Measurements from ENCODE around the gene RCL1.

RCL1 gene

DNA sequence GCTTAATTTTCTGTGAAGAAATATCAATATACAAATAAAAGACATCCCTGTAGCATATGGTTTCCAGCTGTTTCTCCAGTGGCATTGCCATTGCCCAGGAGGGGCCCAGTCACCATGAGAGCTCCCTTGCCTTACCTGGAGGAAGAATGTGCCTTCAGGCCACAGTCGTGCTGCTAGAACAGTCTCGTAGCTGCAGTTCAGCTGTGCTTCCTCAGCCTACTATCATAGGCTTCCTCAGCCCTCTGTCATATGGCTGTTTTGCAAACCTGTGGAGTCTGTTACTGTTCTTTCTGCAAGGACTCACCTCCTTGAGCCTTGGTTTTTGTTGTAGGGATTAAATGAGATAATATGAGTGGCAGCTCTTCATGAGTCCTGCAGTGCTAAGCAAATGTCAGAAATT, 67.6 kb downstream of the RCL1 start:
- Mint-ChIP-seq H3K9me3 (no peaks in the 10 kb centered on the region), H3K27ac (no peak overlapping the region), H3K4me3 (no peak overlapping the region), H3K4me1 (ENCODE audit: low read depth) (peaks cover 29% of the 10 kb centered on the region), H3K27me3 (no peaks in the 10 kb centered on the region), H3K36me3 (ENCODE audit: low read depth) (peaks cover 65% of the 10 kb centered on the region)

DNA sequence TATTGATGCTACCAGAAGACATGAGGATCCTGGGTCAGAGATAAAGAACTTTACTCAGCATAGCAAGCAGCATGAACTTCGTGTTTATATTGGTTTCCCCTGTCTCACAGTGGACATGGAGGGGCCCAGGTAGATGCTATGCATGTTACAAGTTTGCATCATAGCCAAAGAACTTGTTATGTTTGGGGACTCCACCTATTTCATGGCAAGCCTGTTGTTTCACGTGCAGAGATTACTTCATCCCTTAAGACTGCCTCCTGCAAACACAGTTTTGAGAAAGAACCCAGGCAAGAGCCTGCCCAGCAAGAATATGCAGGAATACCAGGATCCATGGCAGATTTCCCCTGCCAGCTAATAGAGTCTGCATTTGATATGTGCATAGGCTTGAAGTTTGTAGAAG, 68.4 kb downstream of the RCL1 start:
- Mint-ChIP-seq H3K36me3 (ENCODE audit: low read depth) (peaks cover 63% of the 10 kb centered on the region), H3K27me3 (no peaks in the 10 kb centered on the region), H3K27ac (no peak overlapping the region), H3K4me1 (ENCODE audit: low read depth) (peaks cover 30% of the 10 kb centered on the region), H3K4me3 (no peak overlapping the region), H3K9me3 (no peaks in the 10 kb centered on the region)

DNA sequence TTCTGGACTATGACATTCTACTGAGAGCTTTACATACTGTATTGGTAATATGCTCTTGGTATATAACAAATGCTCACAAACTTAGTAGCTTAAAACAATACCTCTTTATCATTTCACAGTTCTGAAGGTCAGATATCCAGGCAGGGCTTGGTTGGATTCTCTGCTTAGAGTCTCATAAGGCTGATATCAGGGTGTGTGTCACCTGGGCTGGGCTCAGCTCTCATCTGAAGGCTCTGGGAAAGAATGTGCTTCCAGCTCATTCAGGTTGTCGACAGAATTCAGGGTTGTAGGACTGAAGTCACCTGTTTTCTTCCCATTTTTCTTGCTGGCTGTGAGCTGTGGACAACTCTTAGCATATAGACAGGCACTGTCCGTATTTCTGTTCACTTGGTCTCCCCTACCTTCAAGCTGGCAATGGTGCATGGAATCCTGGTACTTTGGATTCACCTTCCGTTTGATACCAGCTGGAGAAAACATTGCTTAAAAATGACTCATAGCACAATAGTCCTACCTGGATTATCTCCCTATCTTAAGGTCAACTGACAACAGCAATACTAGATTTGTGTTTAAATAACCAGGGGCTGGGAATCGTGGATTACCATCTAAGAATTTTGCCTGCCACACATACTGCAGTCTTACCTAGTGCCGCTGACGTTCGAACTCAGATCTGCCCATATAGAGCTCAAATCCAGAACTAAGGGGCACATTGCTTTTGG, 69.2 kb downstream of the RCL1 start:
- Mint-ChIP-seq H3K27me3 (no peaks in the 10 kb centered on the region), H3K27ac (no peak overlapping the region), H3K36me3 (ENCODE audit: low read depth) (peaks cover 66% of the 10 kb centered on the region), H3K4me3 (no peak overlapping the region), H3K4me1 (ENCODE audit: low read depth) (peaks cover 30% of the 10 kb centered on the region), H3K9me3 (no peaks in the 10 kb centered on the region)

DNA sequence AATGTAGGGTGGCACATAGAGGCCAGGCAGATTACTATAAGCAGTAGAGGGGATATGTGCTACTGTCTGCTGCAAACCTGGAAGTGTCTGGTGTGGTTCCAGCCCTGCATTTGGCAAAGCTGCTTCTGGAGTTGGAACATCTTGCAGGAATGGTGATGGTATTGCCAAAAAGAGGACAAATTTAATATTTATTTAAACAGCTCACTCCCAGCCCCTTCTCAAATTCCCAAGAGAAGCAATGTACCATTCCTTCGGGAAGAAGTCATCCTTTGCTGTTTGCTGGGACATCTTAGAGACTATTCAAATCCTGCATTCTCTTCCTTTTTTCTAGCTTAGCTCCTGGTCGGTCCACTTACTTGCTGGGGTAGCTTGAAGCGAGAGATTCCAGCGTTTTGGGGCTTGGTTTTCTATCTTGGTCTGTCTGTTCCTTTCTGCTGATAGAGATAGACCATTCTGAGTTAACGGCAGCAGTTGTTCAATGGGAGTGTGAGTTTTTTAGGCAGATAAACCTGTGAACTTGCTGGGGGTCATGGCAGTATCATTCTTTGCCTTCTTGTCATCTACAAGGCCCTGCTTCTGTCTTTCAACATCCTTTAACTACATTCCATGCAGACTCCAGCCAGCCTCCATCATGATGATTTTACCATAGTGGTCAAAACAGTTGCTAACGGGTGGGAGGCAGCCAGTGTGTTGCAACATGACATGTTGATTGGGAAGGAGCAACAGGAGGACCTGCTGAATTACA, 69.9 kb downstream of the RCL1 start:
- Mint-ChIP-seq H3K27me3 (no peaks in the 10 kb centered on the region), H3K9me3 (no peaks in the 10 kb centered on the region), H3K27ac (no peak overlapping the region), H3K4me1 (ENCODE audit: low read depth) (peaks cover 28% of the 10 kb centered on the region), H3K4me3 (no peak overlapping the region), H3K36me3 (ENCODE audit: low read depth) (peaks cover 64% of the 10 kb centered on the region)

DNA sequence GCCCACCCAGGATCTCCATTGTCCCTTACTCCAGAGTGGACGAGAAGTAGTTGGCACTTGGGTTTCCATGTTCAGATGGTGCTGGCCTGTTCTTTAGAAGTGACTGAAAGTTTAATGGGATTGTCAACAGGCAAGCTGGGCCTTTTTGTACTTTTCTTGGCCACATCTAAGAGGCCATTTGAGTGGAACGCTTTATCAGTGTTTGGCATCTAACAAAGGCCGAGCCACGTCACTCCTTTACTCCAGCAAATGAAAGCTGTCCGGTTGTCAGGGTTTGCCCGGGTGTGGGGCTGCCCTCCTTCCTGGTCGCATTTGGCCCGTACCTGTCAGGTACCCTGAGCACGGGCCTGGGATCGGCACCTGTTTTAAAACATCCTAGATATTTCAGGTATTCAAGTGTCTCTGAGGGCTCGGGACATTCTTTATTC, 71.5 kb downstream of the RCL1 start:
- Mint-ChIP-seq H3K4me3 (no peak overlapping the region), H3K9me3 (no peaks in the 10 kb centered on the region), H3K27me3 (no peaks in the 10 kb centered on the region), H3K27ac (no peak overlapping the region), H3K36me3 (ENCODE audit: low read depth) (peaks cover 56% of the 10 kb centered on the region), H3K4me1 (ENCODE audit: low read depth) (peaks cover 28% of the 10 kb centered on the region)

DNA sequence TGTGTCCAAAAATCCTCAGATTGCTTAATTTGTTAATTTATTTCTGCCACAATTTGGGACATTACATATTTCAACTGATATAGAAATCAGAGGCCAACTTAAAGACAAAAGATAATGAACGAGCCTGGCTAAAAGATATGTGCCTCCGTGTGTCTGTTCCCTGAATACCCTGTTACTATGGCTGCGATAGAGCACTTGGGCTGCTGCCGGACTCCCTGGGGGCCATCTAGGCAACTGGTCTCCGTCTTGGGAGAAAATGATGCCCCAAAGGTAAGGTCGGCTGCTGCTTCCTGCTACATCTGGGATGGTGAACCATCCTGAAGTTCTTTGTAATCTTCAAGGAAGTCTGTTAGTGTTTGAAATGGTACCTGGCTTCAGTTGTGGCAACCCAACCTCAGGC, 72.0 kb downstream of the RCL1 start:
- no peaks in the 10 kb centered on the region for H3K9me3 Mint-ChIP-seq

DNA sequence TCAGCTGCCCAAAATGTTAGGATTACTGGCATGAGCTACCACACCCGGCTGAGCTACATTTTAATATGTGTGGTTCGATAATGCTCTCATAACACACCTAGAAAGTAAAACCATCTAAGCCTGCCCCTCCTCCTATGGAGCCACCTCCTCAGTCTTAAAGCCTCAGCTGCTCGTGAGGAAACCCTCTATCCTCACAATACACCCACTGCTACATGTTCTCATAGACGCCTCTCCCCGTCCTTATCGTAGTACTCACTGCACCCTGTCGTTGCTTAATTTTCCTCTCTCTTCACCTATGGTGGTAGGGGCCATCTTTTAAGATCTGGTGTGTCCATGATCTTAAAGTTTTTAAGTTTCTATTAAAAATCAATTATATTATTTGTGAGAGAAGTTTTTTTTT, 72.9 kb downstream of the RCL1 start:
- H3K4me1 Mint-ChIP-seq (ENCODE audit: low read depth) = peaks cover 28% of the 10 kb centered on the region
- no peaks in the 10 kb centered on the region for H3K27me3 Mint-ChIP-seq
- no peaks in the 10 kb centered on the region for H3K9me3 Mint-ChIP-seq
- peaks cover 41% of the 10 kb centered on the region for H3K36me3 Mint-ChIP-seq (ENCODE audit: low read depth)
- H3K4me3 Mint-ChIP-seq = no peak overlapping the region
- H3K27ac Mint-ChIP-seq = peak overlapping the region; percentile 5

More for the DNA sequence above, 72.0 kb downstream of the RCL1 start:
- no peaks in the 10 kb centered on the region for H3K27me3 Mint-ChIP-seq
- peaks cover 28% of the 10 kb centered on the region for H3K4me1 Mint-ChIP-seq (ENCODE audit: low read depth)
- H3K27ac Mint-ChIP-seq = no peak overlapping the region
- H3K4me3 Mint-ChIP-seq = no peak overlapping the region
- peaks cover 51% of the 10 kb centered on the region for H3K36me3 Mint-ChIP-seq (ENCODE audit: low read depth)

DNA sequence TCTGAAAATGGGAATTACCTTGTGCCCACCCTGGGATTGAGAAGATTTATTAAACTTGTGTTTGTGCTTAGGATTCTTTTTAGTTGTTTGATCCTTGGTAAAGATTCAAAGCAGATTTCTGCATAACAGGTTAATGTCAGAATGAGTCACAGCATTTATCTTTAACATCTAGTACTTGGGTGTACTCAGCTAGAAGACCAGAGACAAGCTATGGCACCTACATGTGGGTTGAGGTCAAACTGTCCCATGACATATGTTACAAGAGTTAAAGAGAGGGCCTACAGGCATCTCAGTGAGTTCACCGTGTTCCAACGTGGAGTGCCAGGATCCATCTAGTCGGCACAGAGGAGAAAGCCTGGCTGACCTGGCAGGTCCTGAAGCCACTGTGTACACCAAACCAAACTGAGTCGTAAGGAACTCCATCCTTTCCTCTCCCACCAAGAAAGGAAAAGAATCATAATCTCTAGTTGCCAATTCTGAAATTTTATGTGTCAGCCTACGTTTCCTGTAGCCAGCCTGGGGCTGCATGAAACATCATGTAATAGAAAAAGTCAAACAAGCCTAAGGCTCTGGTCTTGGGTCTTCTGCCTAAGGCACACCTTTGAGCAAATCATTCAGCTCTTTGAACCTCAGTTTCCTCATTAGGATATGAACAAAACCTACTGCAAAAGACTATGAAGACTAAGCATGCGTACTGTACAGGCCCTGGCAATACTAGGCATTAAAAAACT, 73.7 kb downstream of the RCL1 start:
- no peaks in the 10 kb centered on the region for H3K9me3 Mint-ChIP-seq
- H3K27ac Mint-ChIP-seq = peak overlapping the region; percentile 70
- peaks cover 35% of the 10 kb centered on the region for H3K36me3 Mint-ChIP-seq (ENCODE audit: low read depth)
- H3K4me1 Mint-ChIP-seq (ENCODE audit: low read depth) = peaks cover 28% of the 10 kb centered on the region
- no peaks in the 10 kb centered on the region for H3K27me3 Mint-ChIP-seq
- no peak overlapping the region for H3K4me3 Mint-ChIP-seq

DNA sequence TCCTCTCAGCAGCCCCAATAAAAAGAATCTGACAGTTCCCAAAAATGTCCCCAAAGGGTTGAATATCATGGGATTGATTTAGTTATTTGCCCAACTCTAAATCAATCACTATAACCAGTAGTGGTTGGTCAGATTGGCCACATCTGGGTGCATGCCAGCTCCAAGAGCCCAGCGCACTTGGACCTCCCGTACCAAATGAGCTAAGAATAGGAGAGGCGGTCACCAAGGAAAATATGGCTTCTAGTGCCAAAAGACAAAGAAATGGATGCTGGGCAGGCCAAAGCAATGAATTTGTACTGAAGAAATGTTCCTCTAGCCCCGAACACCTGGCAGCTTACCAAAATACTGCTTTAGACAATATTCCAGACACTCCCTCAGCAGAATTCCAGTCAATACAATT, 80.3 kb downstream of the RCL1 start:
- Mint-ChIP-seq H3K4me3 (no peak overlapping the region), H3K36me3 (ENCODE audit: low read depth) (peaks cover 17% of the 10 kb centered on the region), H3K4me1 (ENCODE audit: low read depth) (no peaks in the 10 kb centered on the region), H3K9me3 (no peaks in the 10 kb centered on the region), H3K27ac (no peak overlapping the region), H3K27me3 (no peaks in the 10 kb centered on the region)

DNA sequence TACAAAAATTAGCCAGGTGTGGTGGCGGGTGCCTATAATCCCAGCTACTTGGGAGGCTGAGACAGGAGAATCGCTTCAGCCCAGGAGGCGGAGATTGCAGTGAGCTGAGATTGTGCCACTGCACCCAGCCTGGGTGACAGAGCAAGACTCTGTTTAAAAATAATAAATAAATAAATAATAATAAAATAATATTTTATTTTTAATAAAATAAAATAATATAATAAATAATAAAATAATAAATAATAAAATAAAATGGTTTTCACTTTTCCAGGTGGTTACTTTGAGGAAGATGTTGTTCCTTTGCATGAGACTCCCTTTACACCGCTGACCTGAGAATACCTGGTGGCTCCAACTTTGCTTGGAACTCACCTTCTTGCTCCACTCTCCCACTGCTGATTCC, 82.8 kb downstream of the RCL1 start:
- H3K9me3 Mint-ChIP-seq = no peaks in the 10 kb centered on the region

DNA sequence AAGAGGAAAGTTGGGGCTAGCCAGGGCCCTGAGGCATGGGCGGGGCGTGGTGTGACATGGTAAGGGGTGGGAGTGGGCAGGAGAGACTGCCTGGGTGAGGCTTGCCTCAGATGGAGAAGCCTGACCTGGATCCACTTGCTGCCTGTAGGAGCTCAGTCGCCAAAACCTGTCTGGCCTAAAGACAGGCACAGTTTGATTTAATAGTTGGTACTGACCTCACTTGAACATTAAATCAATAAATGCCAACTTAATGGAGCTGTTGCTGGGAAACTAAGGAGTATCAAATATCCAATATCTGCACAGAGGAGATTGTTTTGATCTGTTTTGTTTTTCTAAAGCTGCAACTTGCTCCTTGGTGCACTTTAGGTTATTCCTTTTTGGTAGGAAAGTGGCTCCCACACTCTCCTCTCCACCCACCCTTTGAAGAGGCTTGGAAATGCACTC, 86.4 kb downstream of the RCL1 start:
- Mint-ChIP-seq H3K27ac (no peak overlapping the region), H3K4me3 (no peak overlapping the region), H3K36me3 (ENCODE audit: low read depth) (peaks cover 16% of the 10 kb centered on the region), H3K9me3 (no peaks in the 10 kb centered on the region), H3K4me1 (ENCODE audit: low read depth) (no peaks in the 10 kb centered on the region), H3K27me3 (no peaks in the 10 kb centered on the region)

More for the DNA sequence above, 82.8 kb downstream of the RCL1 start:
- H3K36me3 Mint-ChIP-seq (ENCODE audit: low read depth) = peaks cover 17% of the 10 kb centered on the region
- no peak overlapping the region for H3K27ac Mint-ChIP-seq
- no peak overlapping the region for H3K4me3 Mint-ChIP-seq
- H3K4me1 Mint-ChIP-seq (ENCODE audit: low read depth) = no peaks in the 10 kb centered on the region
- H3K27me3 Mint-ChIP-seq = no peaks in the 10 kb centered on the region

DNA sequence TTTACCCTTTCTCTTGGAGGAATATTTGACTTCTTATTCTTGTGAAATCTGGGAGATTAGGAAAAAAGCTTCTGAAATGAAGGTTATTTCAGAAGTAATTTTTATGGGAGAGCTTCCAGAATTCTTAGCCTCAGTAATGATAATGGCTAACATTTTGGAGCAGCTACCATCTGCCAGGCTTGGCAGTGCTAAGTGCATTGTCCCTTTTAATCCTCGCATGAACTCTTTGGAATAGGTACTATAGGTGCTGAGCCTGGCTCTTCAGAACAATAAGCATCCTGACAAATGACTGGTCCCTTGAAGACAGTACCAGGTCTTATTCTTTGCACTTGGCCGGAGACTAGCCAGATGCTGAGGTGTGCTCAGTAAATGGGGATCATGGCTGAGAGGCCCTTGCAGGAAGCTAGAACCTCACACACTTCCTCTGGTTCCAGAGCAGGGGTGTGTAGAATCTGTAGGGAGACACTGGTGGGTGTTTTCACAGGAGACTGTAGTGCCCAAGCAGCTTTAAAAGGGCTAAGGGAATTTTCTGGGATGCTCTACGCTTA, 90.7 kb downstream of the RCL1 start:
- Mint-ChIP-seq H3K9me3 (no peaks in the 10 kb centered on the region), H3K27me3 (no peaks in the 10 kb centered on the region), H3K36me3 (ENCODE audit: low read depth) (peaks cover 7% of the 10 kb centered on the region), H3K4me1 (ENCODE audit: low read depth) (no peaks in the 10 kb centered on the region), H3K4me3 (no peak overlapping the region), H3K27ac (no peak overlapping the region)

DNA sequence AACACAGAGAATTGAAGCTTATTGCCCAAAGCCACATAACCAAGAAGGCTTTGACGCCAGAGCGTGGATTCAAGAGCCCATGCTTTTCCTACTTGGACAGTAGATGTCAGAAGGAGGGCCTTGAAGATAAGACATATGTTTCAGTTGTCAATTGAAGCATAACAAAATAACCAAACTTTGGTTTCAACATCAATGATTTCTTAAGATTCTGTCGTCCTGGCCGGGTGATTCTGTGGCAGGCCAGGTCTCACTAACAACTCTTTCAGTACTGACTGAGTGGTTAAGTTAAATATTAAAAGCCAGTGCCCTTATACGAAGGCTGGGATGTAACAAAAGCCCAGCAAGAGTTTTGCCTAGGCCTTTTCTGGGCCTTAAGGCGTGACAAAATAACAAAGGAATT, 94.0 kb downstream of the RCL1 start:
- H3K27me3 Mint-ChIP-seq = no peaks in the 10 kb centered on the region
- no peak overlapping the region for H3K27ac Mint-ChIP-seq
- H3K4me1 Mint-ChIP-seq (ENCODE audit: low read depth) = no peaks in the 10 kb centered on the region
- H3K36me3 Mint-ChIP-seq (ENCODE audit: low read depth) = peaks cover 6% of the 10 kb centered on the region
- no peaks in the 10 kb centered on the region for H3K9me3 Mint-ChIP-seq
- no peak overlapping the region for H3K4me3 Mint-ChIP-seq

DNA sequence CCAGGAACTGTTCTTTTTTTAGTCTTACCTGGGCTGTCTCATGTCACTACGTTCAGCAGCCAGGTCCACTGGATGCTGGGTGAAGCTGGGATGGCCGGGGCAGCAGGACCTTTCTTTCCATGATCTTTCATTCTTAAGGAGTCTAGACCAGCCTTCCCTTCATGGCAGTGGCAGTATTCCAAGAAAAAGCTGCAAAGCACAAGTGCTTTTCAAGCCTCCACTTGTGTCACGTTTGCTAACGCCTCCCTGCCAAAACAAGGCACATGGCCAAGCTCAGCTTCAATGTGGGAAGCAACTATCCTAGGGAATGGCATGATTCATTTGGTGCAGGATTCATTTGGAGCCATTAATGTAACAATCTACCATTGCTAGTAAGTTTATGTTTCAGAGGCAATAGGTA, 94.8 kb downstream of the RCL1 start:
- Mint-ChIP-seq H3K4me3 (no peak overlapping the region), H3K27ac (no peak overlapping the region), H3K4me1 (ENCODE audit: low read depth) (no peaks in the 10 kb centered on the region), H3K36me3 (ENCODE audit: low read depth) (peaks cover 3% of the 10 kb centered on the region), H3K9me3 (no peaks in the 10 kb centered on the region), H3K27me3 (no peaks in the 10 kb centered on the region)

DNA sequence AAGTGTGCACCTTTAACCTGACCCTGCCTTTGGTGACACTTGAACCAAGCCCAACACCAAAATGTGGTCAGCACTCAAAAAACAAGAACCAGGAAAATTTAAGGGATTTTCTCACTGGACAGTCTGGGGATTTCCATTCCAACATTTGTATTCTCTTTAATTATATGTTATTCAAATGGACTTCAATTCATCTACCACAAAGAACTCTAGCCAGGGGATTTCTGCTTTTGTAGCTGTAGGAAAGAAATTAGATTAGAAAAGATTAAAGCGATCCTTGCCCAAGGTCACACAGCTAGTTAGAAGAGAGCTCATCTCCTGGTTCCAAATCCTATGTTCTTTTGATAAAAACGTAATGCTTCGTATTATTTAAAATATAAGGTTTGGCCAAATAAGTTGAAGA, 97.5 kb downstream of the RCL1 start:
- H3K4me1 Mint-ChIP-seq (ENCODE audit: low read depth) = no peaks in the 10 kb centered on the region
- H3K27me3 Mint-ChIP-seq = no peaks in the 10 kb centered on the region
- H3K36me3 Mint-ChIP-seq (ENCODE audit: low read depth) = peaks cover 3% of the 10 kb centered on the region
- no peak overlapping the region for H3K4me3 Mint-ChIP-seq
- no peaks in the 10 kb centered on the region for H3K9me3 Mint-ChIP-seq
- H3K27ac Mint-ChIP-seq = no peak overlapping the region
